Liver (tissue), 9 donors: ENCODE data around the gene GIT2. TPM values are rescaled to one million over a fixed set of nuclear protein-coding genes. Genes with fewer than 3 reads are reported as not detected.

Experiments
- DNase-seq: peaks from one replicate; pipeline ENCODE4 v3.0.0-alpha.2; 2017; ENCODE audit warnings: low spot score
- H3K27ac ChIP-seq, 2 donors: one replicate each; pipeline ENCODE4 v1.7.0; 2013; ENCODE audit warnings: inconsistent platforms in 2 of 2, low read length in 2 of 2, control low read depth in 1 of 2, low read depth in 1 of 2, mild to moderate bottlenecking in 1 of 2
- H3K27me3 ChIP-seq, 4 donors: one replicate each; pipeline versions ENCODE4 v1.6.1 to v1.7.0; 2013; ENCODE audit warnings: low read length in 3 of 4, inconsistent platforms in 1 of 4, mild to moderate bottlenecking in 1 of 4, moderate library complexity in 1 of 4; ENCODE audit not compliant: control insufficient read depth in 4 of 4, insufficient read depth in 4 of 4
- H3K36me3 ChIP-seq, 4 donors: one replicate each; pipeline versions ENCODE4 v1.6.1 to v1.7.0; 2013; ENCODE audit warnings: low read length in 3 of 4, mild to moderate bottlenecking in 3 of 4, low read depth in 1 of 4, moderate library complexity in 1 of 4; ENCODE audit not compliant: control insufficient read depth in 4 of 4, insufficient read depth in 3 of 4
- H3K4me1 ChIP-seq, 4 donors: one replicate each; pipeline versions ENCODE4 v1.6.1 to v1.7.0; 2013; ENCODE audit warnings: low read length in 3 of 4, mild to moderate bottlenecking in 3 of 4, moderate library complexity in 1 of 4; ENCODE audit not compliant: control insufficient read depth in 4 of 4, insufficient read depth in 4 of 4
- H3K4me3 ChIP-seq, 3 donors: one replicate each; pipeline versions ENCODE4 v1.6.1 to v1.7.0; 2013; ENCODE audit warnings: low read length in 3 of 3, control low read depth in 1 of 3, low read depth in 1 of 3, mild to moderate bottlenecking in 1 of 3
- H3K9ac ChIP-seq, 2 donors: one replicate each; pipeline ENCODE4 v1.7.0; 2013; ENCODE audit warnings: low read length in 2 of 2, mild to moderate bottlenecking in 2 of 2, moderate library complexity in 2 of 2, control low read depth in 1 of 2, low read depth in 1 of 2
- H3K9me3 ChIP-seq, 4 donors: one replicate each; pipeline versions ENCODE4 v1.6.1 to v1.7.0; 2013; ENCODE audit warnings: low read length in 3 of 4; ENCODE audit not compliant: control insufficient read depth in 4 of 4
- ATF3 ChIP-seq: IDR thresholded peaks from 2 replicates; pipeline ENCODE4 v1.6.1; 2016; ENCODE audit warnings: antibody characterized with exemption
- CTCF ChIP-seq: fragments of 150-350 bp; IDR thresholded peaks from 2 replicates; pipeline ENCODE4 v1.5.1; 2017; ENCODE audit warnings: improper control_type of control experiment, low read depth, low read length; ENCODE audit not compliant: missing input control
- EGR1 ChIP-seq, 2 donors: IDR thresholded peaks; 2 replicates each; pipeline ENCODE4 v1.6.1; 2016 to 2018; ENCODE audit warnings: antibody characterized with exemption in 2 of 2, low read depth in 2 of 2
- FOXA1 ChIP-seq: IDR thresholded peaks from 2 replicates; pipeline ENCODE4 v1.6.1; 2016; ENCODE audit warnings: antibody characterized with exemption
- FOXA2 ChIP-seq: IDR thresholded peaks from 2 replicates; pipeline ENCODE4 v1.6.1; 2016; ENCODE audit warnings: antibody characterized with exemption
- GABPA ChIP-seq, 2 donors: IDR thresholded peaks in 1 of 2; conservative IDR thresholded peaks in 1 of 2; 2 replicates each; pipeline ENCODE4 v1.6.1; 2016; ENCODE audit warnings: antibody characterized with exemption in 2 of 2, mild to moderate bottlenecking in 1 of 2, moderate library complexity in 1 of 2
- HNF4A ChIP-seq, 2 donors: conservative IDR thresholded peaks; 2 replicates each; pipeline ENCODE4 v1.6.1; 2016; ENCODE audit warnings: antibody characterized with exemption in 2 of 2, mild to moderate bottlenecking in 2 of 2
- HNF4G ChIP-seq: IDR thresholded peaks from 2 replicates; pipeline ENCODE4 v1.6.1; 2016; ENCODE audit warnings: antibody characterized with exemption
- JUND ChIP-seq, 2 donors: IDR thresholded peaks; 2 replicates each; pipeline ENCODE4 v1.6.1; 2016; ENCODE audit warnings: antibody characterized with exemption in 2 of 2
- MAX ChIP-seq: IDR thresholded peaks from 2 replicates; pipeline ENCODE4 v1.6.1; 2016; ENCODE audit warnings: antibody characterized with exemption
- NR2F2 ChIP-seq: IDR thresholded peaks from 2 replicates; pipeline ENCODE4 v1.6.1; 2016; ENCODE audit warnings: antibody characterized with exemption
- RAD21 ChIP-seq, 2 donors: IDR thresholded peaks; 2 replicates each; pipeline ENCODE4 v1.6.1; 2016; ENCODE audit warnings: antibody characterized with exemption in 2 of 2, mild to moderate bottlenecking in 2 of 2
- REST ChIP-seq: IDR thresholded peaks from 2 replicates; pipeline ENCODE4 v1.6.1; 2016; ENCODE audit warnings: antibody characterized with exemption, mild to moderate bottlenecking
- RXRA ChIP-seq, 2 donors: IDR thresholded peaks; 2 replicates each; pipeline ENCODE4 v1.6.1; 2017 to 2018; ENCODE audit warnings: antibody characterized with exemption in 2 of 2, mild to moderate bottlenecking in 1 of 2
- SP1 ChIP-seq: IDR thresholded peaks from 2 replicates; pipeline ENCODE4 v1.6.1; 2018; ENCODE audit warnings: antibody characterized with exemption, mild to moderate bottlenecking
- TAF1 ChIP-seq: conservative IDR thresholded peaks from 2 replicates; pipeline ENCODE4 v1.6.1; 2016; ENCODE audit warnings: antibody characterized with exemption, mild to moderate bottlenecking
- YY1 ChIP-seq: IDR thresholded peaks from 2 replicates; pipeline ENCODE4 v1.6.1; 2016; ENCODE audit warnings: antibody characterized with exemption, mild to moderate bottlenecking
- WGBS: extraction: QIAGEN DNeasy Blood & Tissue Kit; methylation state at CpG from one replicate; pipeline ENCODE4 v1.1.7; 2013; 5-methylcytosine and 5-hydroxymethylcytosine counted together
- polyA plus RNA-seq, 2 donors: library from polyadenylated mRNA; stranded (reverse) in 1 of 2; unstranded in 1 of 2; fragments of 200-250 nt in 1 of 2; fragments of >200 nt in 1 of 2; fragmentation: Nextera tagmentation in 1 of 2; extraction: Ambion mirVana in 1 of 2; gene quantifications; one replicate each; pipeline versions ENCODE4 v1.2.1 to v1.2.3, GENCODE V29; 2013 to 2015
- total RNA-seq, 2 donors: library from RNA; depleted of rRNA; stranded (reverse); fragments of >200 nt; gene quantifications; one replicate each; pipeline ENCODE4 v1.2.3, GENCODE V29; 2014
- donor health status: healthy.
- donor health status: healthy.
- donor health status: healthy.
- donor health status: healthy.
- donor health status: healthy.

The GIT2 gene
- total and polyA plus RNA-seq, 4 donors, result 6.7 to 30.4 (median 16.7) TPM

GRCh38 chr12:109991586-109991985 lies 4.6 kb downstream of the GIT2 start:
- WGBS, result 96% methylated on average over 5 of the region's 5 CpGs
- Histone ChIP-seq H3K36me3 (peaks cover 5 to 34% (median 23%) of the 10 kb centered on the region in 4 donors), H3K4me3 (no peak overlapping the region), H3K27ac (no peak overlapping the region), H3K9ac (no peak overlapping the region), H3K9me3 (no peaks in the 10 kb centered on the region), H3K27me3 (no peaks in the 10 kb centered on the region), H3K4me1 (peaks cover 0 to 27% (median 14%) of the 10 kb centered on the region in 4 donors)
- DNase-seq, result no peak
- TF ChIP-seq RXRA (IDR thresholded peaks at IDR 0.05), result no peak
- TF ChIP-seq REST, result no peak
- TF ChIP-seq MAX, result no peak
- TF ChIP-seq RAD21 (IDR thresholded peaks at IDR 0.05), result no peak
- TF ChIP-seq EGR1 (IDR thresholded peaks at IDR 0.05; ENCODE audit: low read depth in 2 of 2), result no peak
- TF ChIP-seq SP1, result no peak
- TF ChIP-seq FOXA2, result no peak
- no peak for TF ChIP-seq JUND (IDR thresholded peaks at IDR 0.05)
- TF ChIP-seq FOXA1, result no peak
- TF ChIP-seq GABPA (IDR thresholded peaks at IDR 0.05 in 1 of 2, conservative IDR thresholded peaks at IDR 0.05 in 1 of 2), result no peak
- no peak for TF ChIP-seq ATF3
- no peak for TF ChIP-seq TAF1
- no peak for TF ChIP-seq HNF4A (conservative IDR thresholded peaks at IDR 0.05)
- TF ChIP-seq CTCF, result no peak
- TF ChIP-seq HNF4G, result no peak
- TF ChIP-seq NR2F2, result no peak
- no peak for TF ChIP-seq YY1

- WGBS, result 91% methylated on average over 5 of the region's 5 CpGs
- Histone ChIP-seq H3K27me3 (no peaks in the 10 kb centered on the region), H3K36me3 (peaks cover 5 to 38% (median 30%) of the 10 kb centered on the region in 4 donors), H3K9me3 (no peaks in the 10 kb centered on the region), H3K9ac (no peak overlapping the region), H3K4me3 (no peak overlapping the region), H3K27ac (no peak overlapping the region), H3K4me1 (peaks cover 0 to 12% (median 3%) of the 10 kb centered on the region in 4 donors)
- no peak for TF ChIP-seq HNF4G
- TF ChIP-seq CTCF, result no peak
- TF ChIP-seq EGR1 (IDR thresholded peaks at IDR 0.05; ENCODE audit: low read depth in 2 of 2), result no peak
- no peak for TF ChIP-seq GABPA (IDR thresholded peaks at IDR 0.05 in 1 of 2, conservative IDR thresholded peaks at IDR 0.05 in 1 of 2)
- TF ChIP-seq JUND (IDR thresholded peaks at IDR 0.05), result no peak
- TF ChIP-seq YY1, result no peak
- no peak for TF ChIP-seq TAF1
- no peak for DNase-seq
Measured at GRCh38 chr12:109989380-109989779, 6.8 kb downstream of the GIT2 start.
